Measurements from ENCODE around the gene PSMB7. TPM values are rescaled to one million over a fixed set of nuclear protein-coding genes. Genes with fewer than 3 reads are reported as not detected.

PSMB7 gene
- 105 TPM for total RNA-seq
- polyA plus RNA-seq (ENCODE audit: insufficient read depth, low read depth, low replicate concordance), result 250 TPM
- long read RNA-seq, donor 1, transcript PSMB7-201 (8 exons, 980 nt), result major isoform, 51 of 87 reads
- long read RNA-seq, donor 1, partial matches to known transcripts, result 29 of 87 reads
- long read RNA-seq, donor 1, other reads (novel, unspliced or antisense), result 7 of 87 reads
- long read RNA-seq, donor 2, transcript PSMB7-201 (8 exons, 980 nt), result major isoform, 78 of 124 reads
- long read RNA-seq, donor 2, partial matches to known transcripts, result 46 of 124 reads
- long read RNA-seq, donor 2, other reads (novel, unspliced or antisense), result 0 of 124 reads
- long read RNA-seq, donor 3, transcript PSMB7-201 (8 exons, 980 nt), result major isoform, 81 of 153 reads
- long read RNA-seq, donor 3, partial matches to known transcripts, result 72 of 153 reads
- long read RNA-seq, donor 3, other reads (novel, unspliced or antisense), result 0 of 153 reads
- long read RNA-seq, donor 4, transcript PSMB7-201 (8 exons, 980 nt), result major isoform, 47 of 116 reads
- long read RNA-seq, donor 4, partial matches to known transcripts, result 58 of 116 reads
- long read RNA-seq, donor 4, other reads (novel, unspliced or antisense), result 11 of 116 reads
- long read RNA-seq, donor 5, transcript PSMB7-201 (8 exons, 980 nt), result major isoform, 7 of 7 reads
- long read RNA-seq, donor 5, partial matches to known transcripts, result 0 of 7 reads
- long read RNA-seq, donor 5, other reads (novel, unspliced or antisense), result 0 of 7 reads
- long read RNA-seq, donor 6, transcript PSMB7-201 (8 exons, 980 nt), result major isoform, 203 of 399 reads
- long read RNA-seq, donor 6, partial matches to known transcripts, result 166 of 399 reads
- long read RNA-seq, donor 6, other reads (novel, unspliced or antisense), result 30 of 399 reads
- long read RNA-seq, donor 7, transcript PSMB7-201 (8 exons, 980 nt), result major isoform, 61 of 74 reads
- long read RNA-seq, donor 7, partial matches to known transcripts, result 8 of 74 reads
- long read RNA-seq, donor 7, other reads (novel, unspliced or antisense), result 5 of 74 reads
- long read RNA-seq, donor 8, transcript PSMB7-201 (8 exons, 980 nt), result major isoform, 75 of 95 reads
- long read RNA-seq, donor 8, partial matches to known transcripts, result 20 of 95 reads
- long read RNA-seq, donor 8, other reads (novel, unspliced or antisense), result 0 of 95 reads
- long read RNA-seq, donor 9, transcript PSMB7-201 (8 exons, 980 nt), result major isoform, 35 of 41 reads
- long read RNA-seq, donor 9, partial matches to known transcripts, result 6 of 41 reads
- long read RNA-seq, donor 9, other reads (novel, unspliced or antisense), result 0 of 41 reads
- long read RNA-seq, donor 10, transcript PSMB7-201 (8 exons, 980 nt), result major isoform, 50 of 103 reads
- long read RNA-seq, donor 10, partial matches to known transcripts, result 53 of 103 reads
- long read RNA-seq, donor 10, other reads (novel, unspliced or antisense), result 0 of 103 reads

- Histone ChIP-seq H3K4me1 (ENCODE audit: control insufficient read depth in 2 of 3, insufficient read depth in 2 of 3, low read depth in 1 of 3, low read length in 3 of 3) (peaks cover 0 to 10% (median 6%) of the 10 kb centered on the region in 3 donors), H3K27ac (ENCODE audit: low read depth in 2 of 2, low read length in 2 of 2) (no peak within 1 kb of the TSS), H3K27me3 (ENCODE audit: control insufficient read depth, insufficient read depth, low read length) (no peaks in the 10 kb centered on the region), H3K9me3 (ENCODE audit: control insufficient read depth in 2 of 3, insufficient read depth in 1 of 3, low read length in 3 of 3) (no peaks in the 10 kb centered on the region), H3K9ac (ENCODE audit: low read length in 3 of 3) (peak within 1 kb of the TSS; percentile 30 to 82 (median 80)), H3K4me3 (ENCODE audit: low read length in 3 of 3) (peak within 1 kb of the TSS; percentile 88 to 94 (median 88)), H3K36me3 (ENCODE audit: control insufficient read depth in 2 of 3, insufficient read depth in 3 of 3, low read length in 3 of 3) (peaks cover 6 to 28% (median 14%) of the 10 kb centered on the region in 3 donors)
- FAIRE-seq (peak; percentile 83), DNase-seq (peak; percentile 97 to 99 (median 98))
- peak; percentile 85 for TF ChIP-seq CTCF (IDR thresholded peaks at IDR 0.05; ENCODE audit: borderline replicate concordance, extremely low read depth, insufficient read depth)
- intact Hi-C loops (cut with DNase I), result no loop called here
Measured at GRCh38 chr9:124415102-124415851, at the start of gene PSMB7. TSS of gene PSMB7 (minus strand) at chr9:124415442. CDS start at chr9:124415425, 17 bp downstream.

GRCh38 chr9:124462739-124463138, 47.5 kb upstream of the PSMB7 start:
- H3K4me1 ChIP-seq (ENCODE audit: control insufficient read depth in 2 of 3, insufficient read depth in 2 of 3, low read depth in 1 of 3, low read length in 3 of 3), result no peaks in the 10 kb centered on the region
- DNase-seq, result no peak
- H3K4me3 ChIP-seq (ENCODE audit: low read length in 3 of 3), result no peak overlapping the region
- FAIRE-seq, result no peak
- H3K36me3 ChIP-seq (ENCODE audit: control insufficient read depth in 2 of 3, insufficient read depth in 3 of 3, low read length in 3 of 3), result no peaks in the 10 kb centered on the region
- intact Hi-C loops (cut with DNase I), result no loop called here
- H3K9ac ChIP-seq (ENCODE audit: low read length in 3 of 3), result no peak overlapping the region
- H3K9me3 ChIP-seq (ENCODE audit: control insufficient read depth in 2 of 3, insufficient read depth in 1 of 3, low read length in 3 of 3), result peaks cover 0 to 9% (median 7%) of the 10 kb centered on the region in 3 donors
- no peak overlapping the region for H3K27ac ChIP-seq (ENCODE audit: low read depth in 2 of 2, low read length in 2 of 2)
- TF ChIP-seq CTCF (IDR thresholded peaks at IDR 0.05; ENCODE audit: borderline replicate concordance, extremely low read depth, insufficient read depth), result no peak
- H3K27me3 ChIP-seq (ENCODE audit: control insufficient read depth, insufficient read depth, low read length), result no peaks in the 10 kb centered on the region

- Histone ChIP-seq H3K36me3 (ENCODE audit: control insufficient read depth in 2 of 3, insufficient read depth in 3 of 3, low read length in 3 of 3) (no peaks in the 10 kb centered on the region), H3K4me1 (ENCODE audit: control insufficient read depth in 2 of 3, insufficient read depth in 2 of 3, low read depth in 1 of 3, low read length in 3 of 3) (no peaks in the 10 kb centered on the region), H3K4me3 (ENCODE audit: low read length in 3 of 3) (no peak overlapping the region), H3K27me3 (ENCODE audit: control insufficient read depth, insufficient read depth, low read length) (no peaks in the 10 kb centered on the region), H3K27ac (ENCODE audit: low read depth in 2 of 2, low read length in 2 of 2) (no peak overlapping the region), H3K9me3 (ENCODE audit: control insufficient read depth in 2 of 3, insufficient read depth in 1 of 3, low read length in 3 of 3) (peaks cover 0 to 9% (median 7%) of the 10 kb centered on the region in 3 donors), H3K9ac (ENCODE audit: low read length in 3 of 3) (no peak overlapping the region)
- no peak for TF ChIP-seq CTCF (IDR thresholded peaks at IDR 0.05; ENCODE audit: borderline replicate concordance, extremely low read depth, insufficient read depth)
- FAIRE-seq (no peak), DNase-seq (peak in 1 of 5 donors; percentile 28)
- intact Hi-C loops (cut with DNase I), result no loop called here
Measured at GRCh38 chr9:124458441-124458840, 43.2 kb upstream of the PSMB7 start.

All from kidney (tissue), 22 donors.